ENCODE measurements around the gene ITGB1BP1. TPM values are rescaled to one million over a fixed set of nuclear protein-coding genes. Genes with fewer than 3 reads are reported as not detected.
A peak's percentile ranks its signal among the peaks of the same experiment; 100 is the strongest.

Gene ITGB1BP1
- total RNA-seq, 4 donors from 2014 or later, result 32.0 to 106 (median 45.1) TPM

DNA sequence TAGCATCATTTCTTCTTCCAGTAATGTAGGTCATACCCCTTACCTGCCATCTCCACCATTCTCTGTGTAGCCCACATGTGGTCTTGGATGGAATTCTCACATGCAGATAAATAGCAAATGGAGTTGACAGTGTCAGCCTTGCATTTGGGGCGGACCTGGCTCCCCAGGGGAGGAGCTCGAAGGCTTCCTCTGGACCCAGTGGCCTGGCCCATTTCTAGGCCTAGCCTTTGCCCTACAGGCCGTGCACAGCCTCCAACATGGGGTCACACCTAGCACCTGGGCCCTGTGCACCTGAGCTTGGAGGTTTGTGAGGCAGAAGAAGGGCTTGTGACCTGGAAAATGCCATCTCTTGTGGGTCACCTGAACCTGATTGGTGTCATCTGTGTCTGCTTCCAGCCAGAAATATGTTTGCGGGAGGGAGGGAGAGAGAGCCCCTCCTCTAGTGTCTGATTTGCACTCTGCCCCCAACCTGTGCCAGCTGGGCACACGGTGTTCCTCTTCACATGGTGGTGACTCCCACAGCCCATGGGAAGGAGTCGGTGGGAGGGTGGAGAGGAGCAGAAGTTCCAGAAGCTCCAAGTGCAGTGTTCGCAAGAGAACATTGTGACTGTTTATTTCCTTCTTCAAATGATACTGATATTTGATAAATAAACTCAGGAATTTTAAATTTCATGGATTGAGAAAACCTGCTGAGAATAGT, 33.0 kb downstream of the ITGB1BP1 start:
- H3K36me3 ChIP-seq, result no peaks in the 10 kb centered on the region
- peaks cover 0 to 4% of the 10 kb centered on the region in 2 donors for H3K4me1 ChIP-seq
- no peaks in the 10 kb centered on the region for H3K9me3 ChIP-seq
- H3K27me3 ChIP-seq, result no peaks in the 10 kb centered on the region
- DNase-seq, result no peak
- TF ChIP-seq CTCF (IDR thresholded peaks at IDR 0.05), result no peak
- TF ChIP-seq POLR2A (IDR thresholded peaks at IDR 0.05), result no peak
- no peak overlapping the region for H3K4me3 ChIP-seq
- intact Hi-C loops (cut with DNase I; ENCODE audit: low total_unique reads), result no loop called here
- H3K27ac ChIP-seq, result no peak overlapping the region

DNA sequence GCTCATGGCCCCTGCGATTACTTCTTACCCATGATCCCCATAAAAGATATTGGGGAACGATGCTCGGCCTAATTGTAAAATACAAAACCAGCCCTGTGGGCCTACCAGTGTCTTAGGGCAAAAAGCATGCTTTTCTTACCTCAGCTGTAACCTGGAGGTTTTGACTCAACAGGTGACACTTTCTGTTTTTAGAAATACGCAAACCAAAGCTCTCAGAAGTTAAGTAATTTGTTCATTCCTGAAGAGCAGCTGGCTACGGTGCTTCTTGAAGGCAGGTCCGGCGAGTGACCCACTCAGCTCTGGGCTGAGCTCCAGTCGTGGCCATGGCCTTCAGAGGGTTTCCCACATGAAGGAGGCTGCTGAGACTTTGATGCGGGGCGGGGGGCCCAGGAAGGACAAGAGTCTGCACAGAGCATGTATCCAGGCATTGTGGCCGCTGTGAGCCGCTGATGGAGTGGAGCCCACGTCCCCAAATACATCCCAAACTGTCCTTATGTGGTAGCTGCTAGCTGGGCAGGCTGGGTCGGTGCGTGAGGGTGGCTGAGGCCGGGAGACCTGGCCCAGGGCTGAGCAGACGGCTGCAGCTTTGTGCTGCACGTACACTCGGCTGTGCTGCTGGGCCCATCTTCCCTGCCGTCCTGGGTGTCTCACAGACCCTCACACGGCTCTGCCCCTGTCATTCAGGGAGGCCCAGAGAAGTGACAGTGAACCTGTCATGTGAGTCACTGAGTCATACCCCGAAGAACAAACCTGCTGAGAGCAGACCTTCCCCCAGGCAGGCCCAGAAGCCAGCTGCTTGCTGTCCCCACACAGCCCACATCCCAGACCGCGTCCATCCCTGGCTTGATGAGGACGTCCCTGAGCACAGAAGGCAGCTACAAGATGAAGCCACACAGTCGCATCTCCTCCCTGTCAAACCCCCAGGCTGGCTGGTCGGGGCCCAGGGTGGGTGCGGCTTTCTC, 34.1 kb downstream of the ITGB1BP1 start:
- Histone ChIP-seq H3K36me3 (no peaks in the 10 kb centered on the region), H3K4me3 (no peak overlapping the region), H3K9me3 (no peaks in the 10 kb centered on the region), H3K27ac (no peak overlapping the region), H3K4me1 (peaks cover 0 to 4% of the 10 kb centered on the region in 2 donors), H3K27me3 (no peaks in the 10 kb centered on the region)
- DNase-seq, result no peak
- no peak for TF ChIP-seq CTCF (IDR thresholded peaks at IDR 0.05)
- no peak for TF ChIP-seq POLR2A (IDR thresholded peaks at IDR 0.05)
- intact Hi-C loops (cut with DNase I; ENCODE audit: low total_unique reads), result no loop called here

DNA sequence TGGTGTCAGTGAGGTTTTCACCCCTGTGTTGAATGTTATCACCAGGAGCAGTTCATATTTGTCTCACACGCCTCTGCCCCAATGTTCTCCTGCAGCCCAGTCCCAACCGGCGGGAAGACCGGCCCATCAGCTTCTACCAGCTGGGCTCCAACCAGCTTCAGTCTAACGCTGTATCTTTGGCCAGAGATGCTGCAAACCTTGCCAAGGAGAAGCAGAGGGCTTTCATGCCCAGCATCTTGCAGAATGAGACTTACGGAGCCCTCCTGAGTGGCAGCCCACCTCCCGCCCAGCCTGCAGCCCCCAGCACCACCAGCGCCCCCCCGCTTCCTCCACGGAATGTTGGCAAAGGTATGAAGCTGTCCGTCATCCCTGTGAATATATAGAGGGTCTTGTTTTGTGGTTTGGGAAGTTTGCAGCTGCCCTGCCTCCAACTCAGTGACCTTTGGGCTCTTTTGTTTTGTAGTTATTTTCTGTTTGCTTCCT, 35.1 kb downstream of the ITGB1BP1 start:
- Histone ChIP-seq H3K27me3 (no peaks in the 10 kb centered on the region), H3K4me1 (peaks cover 0 to 4% of the 10 kb centered on the region in 2 donors), H3K4me3 (no peak overlapping the region), H3K36me3 (no peaks in the 10 kb centered on the region), H3K27ac (peak overlapping the region; percentile 76 to 86), H3K9me3 (no peaks in the 10 kb centered on the region)
- DNase-seq, result no peak
- intact Hi-C loops (cut with DNase I; ENCODE audit: low total_unique reads), result no loop called here
- no peak for TF ChIP-seq CTCF (IDR thresholded peaks at IDR 0.05)
- no peak for TF ChIP-seq POLR2A (IDR thresholded peaks at IDR 0.05)

- peak overlapping the region; percentile 31 to 86 for H3K27ac ChIP-seq
- no peak for DNase-seq
- intact Hi-C loops (cut with DNase I; ENCODE audit: low total_unique reads), result no loop called here
- peaks cover 0 to 4% of the 10 kb centered on the region in 2 donors for H3K4me1 ChIP-seq
- no peaks in the 10 kb centered on the region for H3K36me3 ChIP-seq
- H3K9me3 ChIP-seq, result no peaks in the 10 kb centered on the region
- H3K27me3 ChIP-seq, result no peaks in the 10 kb centered on the region
- TF ChIP-seq CTCF (IDR thresholded peaks at IDR 0.05) (no peak), POLR2A (IDR thresholded peaks at IDR 0.05) (no peak)
- no peak overlapping the region for H3K4me3 ChIP-seq
Measured at GRCh38 chr2:9385841-9386240, 37.5 kb downstream of the ITGB1BP1 start.

GRCh38 chr2:9384521-9384920, 38.8 kb downstream of the ITGB1BP1 start:
- no peaks in the 10 kb centered on the region for H3K36me3 ChIP-seq
- no peak for DNase-seq
- H3K4me1 ChIP-seq, result peaks cover 0 to 4% of the 10 kb centered on the region in 2 donors
- intact Hi-C loops (cut with DNase I; ENCODE audit: low total_unique reads), result no loop called here
- H3K27ac ChIP-seq, result no peak overlapping the region
- no peaks in the 10 kb centered on the region for H3K27me3 ChIP-seq
- no peak overlapping the region for H3K4me3 ChIP-seq
- TF ChIP-seq POLR2A (IDR thresholded peaks at IDR 0.05) (no peak), CTCF (IDR thresholded peaks at IDR 0.05) (no peak)
- no peaks in the 10 kb centered on the region for H3K9me3 ChIP-seq
